Lower leg skin (tissue), 3 donors: Measurements from ENCODE around the gene ZNF595.
"Not testable (repeated sequence)": the region's sequence is repeated elsewhere in the genome, so short reads cannot be mapped to it uniquely, and the experiment has no call there.

ENCODE experiments used
- CTCF ChIP-seq, 3 donors: fragments of 450-650 bp; IDR thresholded peaks; one replicate each; pipeline ENCODE4 v1.5.1; 2016; ENCODE audit warnings: antibody characterized with exemption in 3 of 3, mild to moderate bottlenecking in 3 of 3, moderate library complexity in 2 of 3
- POLR2A ChIP-seq, 2 donors: fragments of 450-650 bp; IDR thresholded peaks; one replicate each; pipeline ENCODE4 v1.6.1; 2016 to 2017; ENCODE audit warnings: antibody characterized with exemption in 2 of 2, mild to moderate bottlenecking in 1 of 2, moderate library complexity in 1 of 2

DNA sequence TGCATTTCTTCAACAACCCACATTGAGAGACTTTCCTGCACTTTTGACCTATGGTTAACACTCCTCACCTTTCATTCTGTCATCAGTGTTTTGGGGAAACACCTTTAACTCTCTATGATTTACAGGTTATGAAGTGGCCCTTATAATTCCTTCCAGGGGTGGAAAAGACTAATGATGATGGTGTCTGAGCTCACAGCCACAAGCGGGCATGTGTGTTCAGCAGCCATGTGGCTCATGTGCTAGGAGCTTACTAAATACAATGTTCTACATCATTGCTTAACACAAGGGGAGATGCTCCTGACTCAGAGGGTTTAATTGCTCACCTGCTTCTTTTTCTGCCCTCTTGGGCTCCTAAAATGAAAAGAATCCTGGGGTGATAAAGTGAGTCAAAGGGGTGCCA lies 28.8 kb upstream of the ZNF595 start:
- not testable (repeated sequence) for TF ChIP-seq POLR2A, CTCF (IDR thresholded peaks at IDR 0.05)
